Nephron progenitor cell (in vitro differentiated cells): ENCODE measurements around the gene OPTC.
"Not testable (repeated sequence)": the region's sequence is repeated elsewhere in the genome, so short reads cannot be mapped to it uniquely, and the experiment has no call there.

Experiments
- DNase-seq: peaks from one replicate; pipeline ENCODE4 v3.0.0; 2021
- H3K27ac Mint-ChIP-seq: 2 replicates; pipeline ENCODE4 v1.8.0; 2021; ENCODE audit warnings: mild to moderate bottlenecking, moderate library complexity, mixed read lengths
- H3K27me3 Mint-ChIP-seq: 2 replicates; pipeline ENCODE4 v1.8.0; 2021; ENCODE audit warnings: mild to moderate bottlenecking, low read depth, mixed read lengths; ENCODE audit not compliant: poor library complexity
- H3K36me3 Mint-ChIP-seq: 2 replicates; pipeline ENCODE4 v1.8.0; 2021; ENCODE audit warnings: low read depth, mixed read lengths
- H3K4me1 Mint-ChIP-seq: 2 replicates; pipeline ENCODE4 v1.8.0; 2021; ENCODE audit warnings: mixed read lengths
- H3K4me3 Mint-ChIP-seq: 2 replicates; pipeline ENCODE4 v1.8.0; 2021; ENCODE audit warnings: mild to moderate bottlenecking, moderate library complexity, mixed read lengths
- H3K9me3 Mint-ChIP-seq: 2 replicates; pipeline ENCODE4 v1.8.0; 2021; ENCODE audit warnings: mild to moderate bottlenecking, moderate library complexity, mixed read lengths
- TF ChIP-seq, protein P1 (sequence below): fragments of 200-600 bp; sonication (generic); IDR thresholded peaks from 2 replicates; pipeline ENCODE4 v1.5.0; 2021; ENCODE audit warnings: antibody characterized with exemption

The OPTC gene

DNA sequence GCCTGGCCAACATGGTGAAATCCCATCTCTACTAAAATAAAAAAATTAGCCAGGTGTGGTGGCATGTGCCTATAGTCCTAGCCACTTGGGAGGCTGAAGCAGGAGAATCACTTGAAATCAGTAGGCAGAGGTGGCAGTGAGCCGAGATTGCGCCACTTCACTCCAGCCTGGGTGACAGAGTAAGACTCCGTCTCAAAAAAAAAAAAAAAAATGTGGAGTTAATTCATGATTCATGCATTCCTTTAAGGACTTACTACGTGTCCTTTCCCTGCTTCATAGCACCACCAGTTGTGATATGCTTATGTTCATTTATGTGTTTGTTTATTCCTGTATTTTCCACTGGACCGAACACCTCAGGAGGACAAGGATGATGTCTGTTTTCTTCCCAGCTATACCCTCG lies 31.1 kb upstream of the OPTC start:
- H3K4me1 Mint-ChIP-seq: peaks cover 50% of the 10 kb centered on the region
- peaks cover 11% of the 10 kb centered on the region for H3K9me3 Mint-ChIP-seq
- H3K36me3 Mint-ChIP-seq: no peaks in the 10 kb centered on the region
- H3K27me3 Mint-ChIP-seq: peaks cover 21% of the 10 kb centered on the region
- H3K4me3 Mint-ChIP-seq: no peak overlapping the region
- H3K27ac Mint-ChIP-seq: no peak overlapping the region
- DNase-seq: no peak
- TF ChIP-seq, protein P1, sequence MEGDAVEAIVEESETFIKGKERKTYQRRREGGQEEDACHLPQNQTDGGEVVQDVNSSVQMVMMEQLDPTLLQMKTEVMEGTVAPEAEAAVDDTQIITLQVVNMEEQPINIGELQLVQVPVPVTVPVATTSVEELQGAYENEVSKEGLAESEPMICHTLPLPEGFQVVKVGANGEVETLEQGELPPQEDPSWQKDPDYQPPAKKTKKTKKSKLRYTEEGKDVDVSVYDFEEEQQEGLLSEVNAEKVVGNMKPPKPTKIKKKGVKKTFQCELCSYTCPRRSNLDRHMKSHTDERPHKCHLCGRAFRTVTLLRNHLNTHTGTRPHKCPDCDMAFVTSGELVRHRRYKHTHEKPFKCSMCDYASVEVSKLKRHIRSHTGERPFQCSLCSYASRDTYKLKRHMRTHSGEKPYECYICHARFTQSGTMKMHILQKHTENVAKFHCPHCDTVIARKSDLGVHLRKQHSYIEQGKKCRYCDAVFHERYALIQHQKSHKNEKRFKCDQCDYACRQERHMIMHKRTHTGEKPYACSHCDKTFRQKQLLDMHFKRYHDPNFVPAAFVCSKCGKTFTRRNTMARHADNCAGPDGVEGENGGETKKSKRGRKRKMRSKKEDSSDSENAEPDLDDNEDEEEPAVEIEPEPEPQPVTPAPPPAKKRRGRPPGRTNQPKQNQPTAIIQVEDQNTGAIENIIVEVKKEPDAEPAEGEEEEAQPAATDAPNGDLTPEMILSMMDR: no peak

DNA sequence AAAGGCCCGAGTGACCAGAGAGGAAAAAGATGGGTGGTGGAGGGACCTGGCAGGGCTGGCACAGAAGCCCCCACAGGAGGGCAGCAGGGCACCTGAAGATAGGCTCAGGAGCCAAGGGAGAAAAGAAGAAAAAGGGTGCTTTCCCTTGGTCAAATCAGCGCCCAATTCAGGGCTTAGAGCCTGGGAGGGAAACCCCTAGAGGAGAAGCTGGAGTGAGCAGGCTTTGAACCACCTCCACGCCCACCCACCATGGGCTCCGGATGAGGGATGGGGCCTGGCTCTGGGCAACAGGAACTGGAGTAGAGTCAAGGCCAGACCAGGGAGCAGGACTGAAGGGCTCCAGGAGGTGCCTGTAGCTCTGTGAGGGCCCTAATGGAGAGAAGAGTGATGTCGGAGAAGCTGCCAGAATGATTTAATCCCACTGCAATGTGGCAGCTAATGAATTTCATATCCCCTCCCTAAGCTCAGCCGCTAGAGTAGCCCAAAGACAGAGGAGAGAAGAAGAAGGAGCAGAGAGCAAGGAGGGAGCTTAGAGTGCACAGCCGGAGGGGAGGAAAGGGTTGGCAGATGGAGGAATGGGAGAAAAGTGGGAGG lies 30.4 kb upstream of the OPTC start:
- DNase-seq: no peak
- Mint-ChIP-seq H3K36me3 (no peaks in the 10 kb centered on the region), H3K4me3 (no peak overlapping the region), H3K9me3 (peaks cover 4% of the 10 kb centered on the region), H3K27me3 (peaks cover 25% of the 10 kb centered on the region), H3K4me1 (peaks cover 50% of the 10 kb centered on the region), H3K27ac (peak overlapping the region; percentile 24)
- TF ChIP-seq, protein P1: no peak

DNA sequence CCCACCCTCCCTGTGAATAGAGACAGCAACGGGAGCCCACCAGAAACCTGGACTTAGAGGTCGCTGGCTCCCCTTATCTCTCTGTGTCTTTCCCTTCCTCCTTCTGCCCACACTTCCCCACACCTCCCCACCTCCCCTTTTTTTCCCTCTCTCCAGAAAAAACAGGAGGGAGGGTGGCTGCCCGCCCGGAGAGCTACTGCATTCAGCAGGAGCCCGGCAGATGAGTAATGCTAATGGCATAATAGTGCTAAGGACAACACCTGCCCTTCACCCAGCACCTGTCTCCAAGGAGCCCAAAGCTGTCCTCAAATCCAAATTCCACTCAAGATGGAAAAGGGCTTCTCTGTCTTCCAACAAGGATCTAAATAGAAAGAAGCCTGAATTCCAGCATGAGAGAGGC lies 29.7 kb upstream of the OPTC start:
- no peaks in the 10 kb centered on the region for H3K9me3 Mint-ChIP-seq
- H3K27ac Mint-ChIP-seq: no peak overlapping the region
- H3K27me3 Mint-ChIP-seq: peaks cover 26% of the 10 kb centered on the region
- H3K4me1 Mint-ChIP-seq: peaks cover 50% of the 10 kb centered on the region
- no peak for DNase-seq
- no peak overlapping the region for H3K4me3 Mint-ChIP-seq
- H3K36me3 Mint-ChIP-seq: no peaks in the 10 kb centered on the region
- TF ChIP-seq, protein P1: no peak

DNA sequence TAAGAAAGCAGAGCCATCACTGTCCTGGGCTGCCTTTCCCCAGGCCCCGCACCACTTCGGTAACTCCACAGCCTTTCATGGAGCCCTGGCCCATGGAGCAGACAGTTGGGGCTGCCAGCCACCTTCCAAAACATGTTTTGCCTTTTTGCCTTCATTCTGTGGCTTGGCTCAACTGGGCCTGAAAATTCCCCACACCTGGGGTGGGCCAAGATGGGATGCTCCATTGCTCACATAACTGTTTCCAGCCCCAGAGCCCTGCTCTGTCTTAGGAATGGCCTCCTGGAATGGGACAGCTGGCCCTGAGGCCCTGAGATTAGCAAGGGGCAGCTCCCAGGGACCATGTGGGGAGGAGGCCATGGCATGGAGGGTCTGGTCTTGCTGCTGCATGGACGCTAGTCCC lies 29.2 kb upstream of the OPTC start:
- Mint-ChIP-seq H3K27me3 (peaks cover 24% of the 10 kb centered on the region), H3K36me3 (no peaks in the 10 kb centered on the region), H3K4me3 (no peak overlapping the region), H3K9me3 (no peaks in the 10 kb centered on the region), H3K27ac (no peak overlapping the region), H3K4me1 (peaks cover 52% of the 10 kb centered on the region)
- no peak for DNase-seq
- TF ChIP-seq, protein P1: no peak

DNA sequence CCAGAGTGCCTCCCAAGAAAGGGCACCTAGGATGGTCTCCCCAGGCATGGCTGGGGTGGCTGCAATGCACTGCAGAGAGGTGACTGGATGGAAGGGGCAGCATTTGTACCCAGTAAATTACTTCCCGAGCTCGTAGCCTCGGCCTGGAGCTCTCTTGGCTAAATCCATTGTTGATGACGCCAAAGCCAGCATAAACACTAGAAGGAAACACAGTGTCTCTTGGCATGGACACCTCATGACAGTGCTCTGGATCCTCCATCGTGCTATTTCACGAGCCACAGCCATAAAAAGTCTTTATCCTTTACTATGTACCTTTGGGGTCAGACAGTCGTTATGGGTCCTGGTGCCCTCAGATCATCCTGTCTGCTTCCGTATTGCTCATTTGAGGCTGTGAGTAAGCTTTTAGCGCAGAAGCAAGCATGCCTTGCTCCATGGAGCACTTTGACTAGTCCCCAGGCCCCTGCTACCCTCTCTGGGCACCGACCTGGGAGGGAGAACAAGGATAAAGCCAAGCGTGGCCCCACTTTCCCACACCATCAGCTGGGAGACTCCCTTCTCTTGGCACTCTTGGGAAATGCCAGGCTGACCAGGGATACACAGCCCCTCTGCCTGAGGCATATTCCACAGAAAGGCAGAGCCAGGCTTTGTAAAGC lies 28.7 kb upstream of the OPTC start:
- H3K9me3 Mint-ChIP-seq: no peaks in the 10 kb centered on the region
- no peaks in the 10 kb centered on the region for H3K36me3 Mint-ChIP-seq
- peaks cover 28% of the 10 kb centered on the region for H3K27me3 Mint-ChIP-seq
- TF ChIP-seq, protein P1: no peak
- H3K27ac Mint-ChIP-seq: no peak overlapping the region
- peaks cover 58% of the 10 kb centered on the region for H3K4me1 Mint-ChIP-seq
- no peak overlapping the region for H3K4me3 Mint-ChIP-seq
- no peak for DNase-seq

DNA sequence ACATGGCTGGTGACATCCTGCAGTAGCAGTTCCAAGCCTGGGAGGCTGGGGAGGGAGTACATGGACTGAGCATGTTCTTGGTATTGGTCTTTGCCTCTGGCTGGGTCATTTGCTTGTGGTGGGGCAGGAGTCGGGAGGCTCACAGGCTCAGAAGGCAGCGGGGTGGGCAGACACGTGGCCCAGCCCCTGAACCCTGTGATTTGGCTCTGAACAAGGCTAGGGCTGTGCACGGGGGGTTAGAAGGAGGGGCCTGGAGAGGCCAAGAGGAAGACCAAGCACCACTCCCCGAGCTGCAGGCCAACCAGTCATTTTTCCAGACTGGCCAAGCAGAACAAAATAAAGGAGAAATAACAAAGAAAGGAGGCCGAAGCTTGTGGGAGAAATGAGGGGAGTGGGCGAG lies 28.0 kb upstream of the OPTC start:
- TF ChIP-seq, protein P1: no peak

DNA sequence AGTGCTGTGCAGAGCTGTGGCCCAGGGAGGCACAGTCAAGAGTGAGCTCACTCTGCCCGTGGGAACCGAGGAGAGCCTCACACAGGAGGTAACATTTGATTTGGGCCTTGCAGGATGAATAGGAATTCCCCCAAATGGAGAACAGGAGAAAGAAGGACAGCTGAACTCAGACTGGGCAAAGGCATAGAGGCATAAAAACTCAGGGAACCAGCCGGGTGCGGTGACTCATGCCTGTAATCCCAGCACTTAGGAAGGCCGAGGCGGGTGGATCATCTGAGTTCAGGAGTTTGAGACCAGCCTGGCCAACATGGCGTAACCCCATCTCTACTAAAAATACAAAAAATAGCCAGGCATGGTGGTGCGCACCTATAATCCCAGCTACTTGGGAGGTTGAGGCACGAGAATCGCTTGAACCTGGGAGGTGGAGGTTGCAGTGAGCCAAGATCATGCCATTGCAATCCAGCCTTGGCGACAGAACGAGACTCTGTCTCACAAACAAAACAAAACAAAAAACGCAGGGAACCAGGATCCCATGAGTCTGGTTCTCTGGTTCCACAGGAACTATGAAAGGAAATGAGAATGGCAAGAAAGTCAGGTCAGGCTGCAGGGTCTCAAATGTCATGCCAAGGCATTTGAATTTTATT lies 26.9 kb upstream of the OPTC start:
- not testable (repeated sequence) for H3K9me3 Mint-ChIP-seq, H3K27ac Mint-ChIP-seq, DNase-seq, H3K4me3 Mint-ChIP-seq, H3K36me3 Mint-ChIP-seq
- peaks cover 55% of the 10 kb centered on the region for H3K4me1 Mint-ChIP-seq
- peaks cover 27% of the 10 kb centered on the region for H3K27me3 Mint-ChIP-seq

More for the DNA sequence above, 28.0 kb upstream of the OPTC start:
- peaks cover 60% of the 10 kb centered on the region for H3K4me1 Mint-ChIP-seq
- DNase-seq: peak; percentile 37
- no peak overlapping the region for H3K4me3 Mint-ChIP-seq
- H3K27me3 Mint-ChIP-seq: peaks cover 31% of the 10 kb centered on the region
- no peaks in the 10 kb centered on the region for H3K36me3 Mint-ChIP-seq
- no peaks in the 10 kb centered on the region for H3K9me3 Mint-ChIP-seq
- H3K27ac Mint-ChIP-seq: peak overlapping the region; percentile 60
